Suprapubic skin (tissue), 4 donors: ENCODE measurements around the gene TMEM131. TPM values are rescaled to one million over a fixed set of nuclear protein-coding genes. Genes with fewer than 3 reads are reported as not detected.
"Not testable (repeated sequence)": the region's sequence is repeated elsewhere in the genome, so short reads cannot be mapped to it uniquely, and the experiment has no call there.

Experiments used
- DNase-seq, 2 donors: peaks; one replicate each; pipeline ENCODE4 v3.0.0-alpha.2; 2019; ENCODE audit warnings: low spot score in 2 of 2
- H3K27ac ChIP-seq: fragments of 200-600 bp; sonication (generic); one replicate; pipeline ENCODE4 v1.5.1; 2019
- H3K27me3 ChIP-seq: fragments of 200-600 bp; sonication (generic); one replicate; pipeline ENCODE4 v1.5.1; 2019
- H3K36me3 ChIP-seq: fragments of 200-600 bp; sonication (generic); one replicate; pipeline ENCODE4 v1.5.1; 2019
- H3K4me1 ChIP-seq: fragments of 200-600 bp; sonication (generic); one replicate; pipeline ENCODE4 v1.5.1; 2019
- H3K4me3 ChIP-seq: fragments of 200-600 bp; sonication (generic); one replicate; pipeline ENCODE4 v1.5.1; 2019; ENCODE audit warnings: mild to moderate bottlenecking
- H3K9me3 ChIP-seq: fragments of 200-600 bp; sonication (generic); one replicate; pipeline ENCODE4 v1.5.1; 2019
- CTCF ChIP-seq, 2 donors: fragments of 200-600 bp in 1 of 2; fragments of 450-650 bp in 1 of 2; sonication (generic) in 1 of 2; IDR thresholded peaks; one replicate each; pipeline ENCODE4 v1.5.1; 2016 to 2019; ENCODE audit warnings: antibody characterized with exemption in 2 of 2, mild to moderate bottlenecking in 1 of 2, moderate library complexity in 1 of 2
- EP300 ChIP-seq: sonication (generic); formaldehyde crosslinking; IDR thresholded peaks from one replicate; pipeline ENCODE4 v1.6.1; 2017; ENCODE audit warnings: antibody characterized with exemption
- POLR2A ChIP-seq, 2 donors: fragments of 450-650 bp; IDR thresholded peaks; one replicate each; pipeline ENCODE4 v1.6.1; 2017; ENCODE audit warnings: antibody characterized with exemption in 2 of 2, mild to moderate bottlenecking in 2 of 2, moderate library complexity in 2 of 2
- POLR2AphosphoS5 ChIP-seq, 3 donors: sonication (generic); formaldehyde crosslinking; IDR thresholded peaks; one replicate each; pipeline ENCODE4 v1.6.1; 2017; ENCODE audit warnings: antibody characterized with exemption in 3 of 3
- WGBS: methylation state at CpG from one replicate; pipeline ENCODE4 v1.1.5; 2018; 5-methylcytosine and 5-hydroxymethylcytosine counted together
- total RNA-seq, 4 donors: library from RNA; depleted of rRNA; stranded (reverse); fragments of >200 nt; gene quantifications; one replicate each; pipeline ENCODE4 v1.1.0, GENCODE V29; 2016

The TMEM131 gene
- total RNA-seq, 4 donors from 2014 or later = 39.7 to 117 (median 42.5) TPM

GRCh38 chr2:97907369-97908100, 88.2 kb downstream of the TMEM131 start:
- Histone ChIP-seq H3K36me3 (peaks cover 6% of the 10 kb centered on the region), H3K4me3 (no peak overlapping the region), H3K4me1 (peaks cover 6% of the 10 kb centered on the region), H3K9me3 (no peaks in the 10 kb centered on the region), H3K27ac (no peak overlapping the region), H3K27me3 (no peaks in the 10 kb centered on the region)
- no peak for DNase-seq
- TF ChIP-seq CTCF (IDR thresholded peaks at IDR 0.05) (no peak), EP300 (no peak)
- 81% methylated on average over 6 of the region's 6 CpGs for WGBS

- no peak overlapping the region for H3K27ac ChIP-seq
- 56% methylated on average over 1 of the region's 1 CpG for WGBS
Measured at GRCh38 chr2:97906307-97906706, 89.4 kb downstream of the TMEM131 start.

GRCh38 chr2:97905294-97905693, 90.5 kb downstream of the TMEM131 start:
- Histone ChIP-seq H3K4me1 (peaks cover 6% of the 10 kb centered on the region), H3K4me3 (no peak overlapping the region), H3K9me3 (no peaks in the 10 kb centered on the region), H3K36me3 (peaks cover 6% of the 10 kb centered on the region), H3K27me3 (no peaks in the 10 kb centered on the region), H3K27ac (no peak overlapping the region)
- TF ChIP-seq CTCF (IDR thresholded peaks at IDR 0.05) = no peak
- no peak for TF ChIP-seq POLR2A (IDR thresholded peaks at IDR 0.05)
- no peak for TF ChIP-seq POLR2AphosphoS5 (IDR thresholded peaks at IDR 0.05)
- no peak for TF ChIP-seq EP300
- no peak for DNase-seq
- 67% methylated on average over 1 of the region's 1 CpG for WGBS

More at GRCh38 chr2:97906307-97906706, 89.4 kb downstream of the TMEM131 start:
- TF ChIP-seq EP300 (no peak), POLR2A (IDR thresholded peaks at IDR 0.05) (no peak), CTCF (IDR thresholded peaks at IDR 0.05) (no peak), POLR2AphosphoS5 (IDR thresholded peaks at IDR 0.05) (no peak)
- DNase-seq = no peak
- H3K4me1 ChIP-seq = peaks cover 6% of the 10 kb centered on the region
- H3K4me3 ChIP-seq = no peak overlapping the region
- H3K9me3 ChIP-seq = no peaks in the 10 kb centered on the region
- peaks cover 6% of the 10 kb centered on the region for H3K36me3 ChIP-seq
- H3K27me3 ChIP-seq = no peaks in the 10 kb centered on the region

DNA sequence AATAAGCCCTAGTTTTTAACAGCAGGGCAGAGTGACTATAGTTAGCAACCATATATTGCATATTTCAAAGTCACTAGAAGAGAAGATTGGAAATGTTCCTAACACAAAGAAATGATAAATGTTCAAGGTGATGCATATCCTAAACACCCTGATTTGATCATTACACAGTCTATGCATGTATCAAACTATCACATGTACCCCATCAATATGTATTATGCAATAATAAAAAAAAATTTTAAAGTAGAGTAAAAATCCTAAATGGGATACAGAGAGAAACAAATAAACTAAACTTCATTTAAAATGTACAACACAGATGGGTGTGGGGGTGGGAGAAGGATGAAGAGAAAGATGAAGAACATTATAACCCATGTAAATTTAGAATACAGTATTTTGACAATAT, 93.9 kb downstream of the TMEM131 start:
- no peaks in the 10 kb centered on the region for H3K4me1 ChIP-seq
- peaks cover 6% of the 10 kb centered on the region for H3K36me3 ChIP-seq
- no peak overlapping the region for H3K4me3 ChIP-seq
- TF ChIP-seq POLR2AphosphoS5 (IDR thresholded peaks at IDR 0.05) (no peak), EP300 (no peak), POLR2A (IDR thresholded peaks at IDR 0.05) (no peak), CTCF (IDR thresholded peaks at IDR 0.05) (no peak)
- DNase-seq = no peak
- H3K9me3 ChIP-seq = no peaks in the 10 kb centered on the region
- H3K27ac ChIP-seq = no peak overlapping the region
- no peaks in the 10 kb centered on the region for H3K27me3 ChIP-seq

GRCh38 chr2:97900806-97901205, 94.9 kb downstream of the TMEM131 start:
- DNase-seq = no peak
- no peak for TF ChIP-seq EP300
- TF ChIP-seq CTCF (IDR thresholded peaks at IDR 0.05) = no peak
- TF ChIP-seq POLR2AphosphoS5 (IDR thresholded peaks at IDR 0.05) = no peak
- no peak for TF ChIP-seq POLR2A (IDR thresholded peaks at IDR 0.05)
- Histone ChIP-seq H3K9me3 (no peaks in the 10 kb centered on the region), H3K27me3 (no peaks in the 10 kb centered on the region), H3K4me1 (no peaks in the 10 kb centered on the region), H3K36me3 (no peaks in the 10 kb centered on the region), H3K27ac (no peak overlapping the region), H3K4me3 (no peak overlapping the region)
- 92% methylated on average over 2 of the region's 2 CpGs for WGBS

DNA sequence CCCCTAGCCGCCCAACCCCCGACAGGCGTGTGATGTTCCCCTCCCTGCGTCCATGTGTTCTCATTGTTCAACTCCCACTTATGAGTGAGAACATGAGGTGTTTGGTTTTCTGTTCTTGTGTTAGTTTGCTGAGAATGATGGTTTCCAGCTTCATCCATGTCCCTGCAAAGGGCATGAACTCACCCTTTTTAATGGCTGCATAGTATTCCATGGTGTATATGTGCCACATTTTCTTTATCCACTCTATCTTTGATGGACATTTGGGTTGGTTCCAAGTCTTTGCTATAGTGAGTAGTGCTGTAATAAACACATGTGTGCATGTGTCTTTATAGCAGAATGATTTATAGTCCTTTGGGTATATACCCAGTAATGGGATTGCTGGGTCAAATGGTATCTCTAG, 102.7 kb downstream of the TMEM131 start:
- H3K36me3 ChIP-seq, DNase-seq, H3K9me3 ChIP-seq, H3K4me1 ChIP-seq, H3K4me3 ChIP-seq, H3K27me3 ChIP-seq, H3K27ac ChIP-seq: not testable (repeated sequence)
- WGBS = 94% methylated on average over 4 of the region's 4 CpGs
